ENCODE measurements around the gene DUOXA2.
"Not testable (repeated sequence)": the region's sequence is repeated elsewhere in the genome, so short reads cannot be mapped to it uniquely, and the experiment has no call there.

Gene DUOXA2

GRCh38 chr15:45114076-45114750 is at the start of gene DUOXA2, which contains the start of gene DUOX2:
TSS of gene DUOXA2 (plus strand) at chr15:45114326. CDS start at chr15:45114606, 280 bp downstream.
TSS of gene DUOX2 (minus strand) at chr15:45114172. CDS start at chr15:45113411, 761 bp downstream.
- Histone ChIP-seq H3K36me3 (ENCODE audit: insufficient read depth) (no peaks in the 10 kb centered on the region), H4K20me1 (ENCODE audit: insufficient read depth) (no peaks in the 10 kb centered on the region), H3K79me2 (ENCODE audit: insufficient read depth, low read depth) (no peaks in the 10 kb centered on the region), H3K4me2 (no peak within 1 kb of the TSS), H3K4me3 (IDR thresholded peaks at IDR 0.05; ENCODE audit: insufficient read depth, low read depth, low read length) (no peak within 1 kb of the TSS), H3K4me1 (ENCODE audit: low read depth, poor library complexity, severe bottlenecking) (no peaks in the 10 kb centered on the region), H3K9ac (no peak within 1 kb of the TSS), H3K27ac (no peak within 1 kb of the TSS), H2AFZ (ENCODE audit: low read depth) (no peak within 1 kb of the TSS), H3K27me3 (ENCODE audit: insufficient read depth, low read depth) (peaks cover 25% of the 10 kb centered on the region)
- TF ChIP-seq CTCF (conservative IDR thresholded peaks at IDR 0.05; ENCODE audit: low read depth, low read length) = no peak

- Histone ChIP-seq H3K27ac (peak overlapping the region; percentile 49), H3K4me1 (ENCODE audit: low read depth, poor library complexity, severe bottlenecking) (peaks cover 37% of the 10 kb centered on the region), H3K79me2 (ENCODE audit: insufficient read depth, low read depth) (no peaks in the 10 kb centered on the region)
Observed at GRCh38 chr15:45064386-45064785, 49.7 kb upstream of the DUOXA2 start.

GRCh38 chr15:45069942-45070360 is 44.2 kb upstream of the DUOXA2 start:
- H3K79me2 ChIP-seq (ENCODE audit: insufficient read depth, low read depth); H3K36me3 ChIP-seq (ENCODE audit: insufficient read depth); H3K9ac ChIP-seq; H4K20me1 ChIP-seq (ENCODE audit: insufficient read depth); H3K4me1 ChIP-seq (ENCODE audit: low read depth, poor library complexity, severe bottlenecking); H3K4me2 ChIP-seq; H2AFZ ChIP-seq (ENCODE audit: low read depth); H3K4me3 ChIP-seq (IDR thresholded peaks at IDR 0.05; ENCODE audit: insufficient read depth, low read depth, low read length); H3K27ac ChIP-seq; H3K27me3 ChIP-seq (ENCODE audit: insufficient read depth, low read depth): not testable (repeated sequence)

More at GRCh38 chr15:45064386-45064785, 49.7 kb upstream of the DUOXA2 start:
- H3K27me3 ChIP-seq (ENCODE audit: insufficient read depth, low read depth) = no peaks in the 10 kb centered on the region
- H4K20me1 ChIP-seq (ENCODE audit: insufficient read depth) = no peaks in the 10 kb centered on the region
- TF ChIP-seq CTCF (conservative IDR thresholded peaks at IDR 0.05; ENCODE audit: low read depth, low read length) = no peak
- H3K4me2 ChIP-seq = peak overlapping the region; percentile 6; the same call in 1 of the 2 replicates
- no peak overlapping the region for H3K4me3 ChIP-seq (IDR thresholded peaks at IDR 0.05; ENCODE audit: insufficient read depth, low read depth, low read length)
- no peak overlapping the region for H2AFZ ChIP-seq (ENCODE audit: low read depth)
- no peaks in the 10 kb centered on the region for H3K36me3 ChIP-seq (ENCODE audit: insufficient read depth)
- H3K9ac ChIP-seq = no peak overlapping the region

- not testable (repeated sequence) for H3K27ac ChIP-seq
Observed at GRCh38 chr15:45073602-45074001, 40.5 kb upstream of the DUOXA2 start.

GRCh38 chr15:45075440-45076320 is 38.4 kb upstream of the DUOXA2 start:
- H3K4me3 ChIP-seq (IDR thresholded peaks at IDR 0.05; ENCODE audit: insufficient read depth, low read depth, low read length); H3K4me1 ChIP-seq (ENCODE audit: low read depth, poor library complexity, severe bottlenecking); H2AFZ ChIP-seq (ENCODE audit: low read depth); H3K79me2 ChIP-seq (ENCODE audit: insufficient read depth, low read depth); H4K20me1 ChIP-seq (ENCODE audit: insufficient read depth); H3K36me3 ChIP-seq (ENCODE audit: insufficient read depth); H3K4me2 ChIP-seq; H3K9ac ChIP-seq; H3K27me3 ChIP-seq (ENCODE audit: insufficient read depth, low read depth); H3K27ac ChIP-seq: not testable (repeated sequence)

More at GRCh38 chr15:45073602-45074001, 40.5 kb upstream of the DUOXA2 start:
- not testable (repeated sequence) for H3K4me3 ChIP-seq (IDR thresholded peaks at IDR 0.05; ENCODE audit: insufficient read depth, low read depth, low read length); H2AFZ ChIP-seq (ENCODE audit: low read depth); H3K27me3 ChIP-seq (ENCODE audit: insufficient read depth, low read depth); H3K79me2 ChIP-seq (ENCODE audit: insufficient read depth, low read depth); H3K36me3 ChIP-seq (ENCODE audit: insufficient read depth); H4K20me1 ChIP-seq (ENCODE audit: insufficient read depth); H3K9ac ChIP-seq; H3K4me1 ChIP-seq (ENCODE audit: low read depth, poor library complexity, severe bottlenecking); H3K4me2 ChIP-seq

- H3K27me3 ChIP-seq (ENCODE audit: insufficient read depth, low read depth); H3K27ac ChIP-seq; H3K4me1 ChIP-seq (ENCODE audit: low read depth, poor library complexity, severe bottlenecking); H4K20me1 ChIP-seq (ENCODE audit: insufficient read depth); H2AFZ ChIP-seq (ENCODE audit: low read depth); H3K4me3 ChIP-seq (IDR thresholded peaks at IDR 0.05; ENCODE audit: insufficient read depth, low read depth, low read length); H3K79me2 ChIP-seq (ENCODE audit: insufficient read depth, low read depth); H3K9ac ChIP-seq; H3K4me2 ChIP-seq; H3K36me3 ChIP-seq (ENCODE audit: insufficient read depth): not testable (repeated sequence)
Observed at GRCh38 chr15:45077391-45077790, 36.7 kb upstream of the DUOXA2 start.

GRCh38 chr15:45079201-45079600 is 34.9 kb upstream of the DUOXA2 start:
- H3K36me3 ChIP-seq (ENCODE audit: insufficient read depth); H3K4me3 ChIP-seq (IDR thresholded peaks at IDR 0.05; ENCODE audit: insufficient read depth, low read depth, low read length); H2AFZ ChIP-seq (ENCODE audit: low read depth); H3K4me2 ChIP-seq; H4K20me1 ChIP-seq (ENCODE audit: insufficient read depth); H3K9ac ChIP-seq; H3K4me1 ChIP-seq (ENCODE audit: low read depth, poor library complexity, severe bottlenecking); H3K27ac ChIP-seq; H3K79me2 ChIP-seq (ENCODE audit: insufficient read depth, low read depth); H3K27me3 ChIP-seq (ENCODE audit: insufficient read depth, low read depth): not testable (repeated sequence)

GRCh38 chr15:45079628-45080246 is 34.4 kb upstream of the DUOXA2 start:
- H3K27me3 ChIP-seq (ENCODE audit: insufficient read depth, low read depth); H2AFZ ChIP-seq (ENCODE audit: low read depth); H3K4me3 ChIP-seq (IDR thresholded peaks at IDR 0.05; ENCODE audit: insufficient read depth, low read depth, low read length); H3K9ac ChIP-seq; H3K27ac ChIP-seq; H3K4me1 ChIP-seq (ENCODE audit: low read depth, poor library complexity, severe bottlenecking); H4K20me1 ChIP-seq (ENCODE audit: insufficient read depth); H3K36me3 ChIP-seq (ENCODE audit: insufficient read depth); H3K79me2 ChIP-seq (ENCODE audit: insufficient read depth, low read depth); H3K4me2 ChIP-seq: not testable (repeated sequence)
